PC-3 (cell line): ENCODE data around the gene ARHGAP19. TPM values are rescaled to one million over a fixed set of nuclear protein-coding genes. Genes with fewer than 3 reads are reported as not detected.

Source experiments
- ATAC-seq: fragments of 200-7000 bp; cut with Tn5 transposase; 2 replicates; pipeline ENCODE4 v1.9.1; 2020; ENCODE audit warnings: mild to moderate bottlenecking, moderate library complexity
- BruUV-seq: library from RNA; stranded (reverse); fragments of 400-500 nt; replicated peaks from 2 replicates; lab custom pipeline; 2021; lab: Mats Ljungman, UMichigan
- CTCF ChIA-PET: fragments of 300-600 bp; sonication (Branson Sonifier 250); formaldehyde crosslinking; loops from one replicate; lab custom pipeline; 2022; ENCODE audit warnings: antibody characterized with exemption; lab: Charles Lee
- POLR2A ChIA-PET: fragments of 300-600 bp; sonication (Branson Sonifier 250); formaldehyde crosslinking; loops from one replicate; lab custom pipeline; 2022; ENCODE audit warnings: antibody characterized with exemption; ENCODE audit not compliant: unreplicated experiment; lab: Charles Lee
- DNase-seq: peaks from one replicate; pipeline ENCODE4 v3.0.0-alpha.2; 2015
- H2AFZ ChIP-seq: fragments of 300-600 bp; sonication (generic); 2 replicates; pipeline ENCODE4 v1.6.0; 2016; ENCODE audit warnings: antibody characterized with exemption, low read length
- H3F3A ChIP-seq: fragments of 300-600 bp; sonication (generic); one replicate; pipeline ENCODE4 v1.6.0; 2017; ENCODE audit warnings: antibody characterized with exemption, low read length, control low read depth, mild to moderate bottlenecking; ENCODE audit not compliant: unreplicated experiment
- H3K27ac ChIP-seq: fragments of 300-600 bp; sonication (generic); 2 replicates; pipeline ENCODE4 v1.5.1; 2016; ENCODE audit warnings: mild to moderate bottlenecking, low read length
- H3K27me3 ChIP-seq: fragments of 300-600 bp; sonication (generic); 2 replicates; pipeline ENCODE4 v1.6.1; 2016; ENCODE audit warnings: low read length, mixed read lengths
- H3K36me3 ChIP-seq: fragments of 300-600 bp; sonication (generic); 2 replicates; pipeline ENCODE4 v1.6.1; 2016; ENCODE audit warnings: low read depth, mixed run types, low read length, mixed read lengths
- H3K4me1 ChIP-seq: fragments of 300-600 bp; sonication (generic); 2 replicates; pipeline ENCODE4 v1.5.1; 2016; ENCODE audit warnings: low read length; ENCODE audit not compliant: insufficient read depth
- H3K4me2 ChIP-seq: fragments of 300-600 bp; sonication (generic); 2 replicates; pipeline ENCODE4 v1.6.0; 2016; ENCODE audit warnings: low read length
- H3K4me3 ChIP-seq: fragments of 300-600 bp; sonication (generic); 2 replicates; pipeline ENCODE4 v1.5.1; 2016; ENCODE audit warnings: mild to moderate bottlenecking, low read length, mixed read lengths
- H3K79me2 ChIP-seq: fragments of 300-600 bp; sonication (generic); 2 replicates; pipeline ENCODE4 v1.6.1; 2017; ENCODE audit warnings: low read length, mixed read lengths
- H3K9ac ChIP-seq: fragments of 300-600 bp; sonication (generic); 2 replicates; pipeline ENCODE4 v1.6.0; 2016; ENCODE audit warnings: mild to moderate bottlenecking, low read length
- H3K9me2 ChIP-seq: fragments of 300-600 bp; sonication (generic); replicated peaks from 2 replicates; pipeline ENCODE4 v1.6.1; 2016; ENCODE audit warnings: mixed run types, low read length, mixed read lengths
- H3K9me3 ChIP-seq: fragments of 300-600 bp; sonication (generic); 2 replicates; pipeline ENCODE4 v1.6.1; 2016; ENCODE audit warnings: low read length, mixed read lengths
- H4K20me1 ChIP-seq: fragments of 300-600 bp; sonication (generic); 2 replicates; pipeline ENCODE4 v1.6.1; 2016; ENCODE audit warnings: low read length, mixed read lengths
- CTCF ChIP-seq: fragments of 300-600 bp; sonication (generic); conservative IDR thresholded peaks from 2 replicates; pipeline ENCODE4 v1.5.1; 2017; ENCODE audit warnings: antibody characterized with exemption, low read depth, mild to moderate bottlenecking, low read length
- EZH2 ChIP-seq: fragments of 300-600 bp; sonication (generic); IDR thresholded peaks from one replicate; pipeline ENCODE4 v1.6.1; 2017; ENCODE audit warnings: antibody characterized with exemption, mild to moderate bottlenecking, low read length; ENCODE audit not compliant: unreplicated experiment
- EZH2phosphoT487 ChIP-seq: fragments of 300-600 bp; sonication (generic); IDR thresholded peaks from 2 replicates; pipeline ENCODE4 v1.6.1; 2018; ENCODE audit warnings: mild to moderate bottlenecking, antibody characterized with exemption, low read length, borderline replicate concordance
- intact Hi-C: fragments of 100-400 bp; cut with micrococcal nuclease; formaldehyde crosslinking; loops from 2 replicates; pipeline ENCODE4 v1.9.0; 2023
- total RNA-seq: library from RNA; depleted of rRNA; stranded (reverse); fragments of >200 nt; gene quantifications from 2 replicates; pipeline ENCODE4 v1.2.3, GENCODE V29; 2014

ARHGAP19 gene
- total RNA-seq, 1 experiment from 2014 or later = 9.8 TPM

- no peaks in the 10 kb centered on the region for H3K9me2 ChIP-seq
- H3F3A ChIP-seq = no peaks in the 10 kb centered on the region
- DNase-seq (no peak), ATAC-seq (peak; percentile 11; the same call in 1 of the 2 replicates)
- intact Hi-C loops = no loop called here
- no peak overlapping the region for H3K9ac ChIP-seq
- ChIA-PET POLR2A (interaction anchor here (0.7 kb wide), 1 partner anchor 22 kb away, joined by 3 read pairs; no protein-coding TSS in a partner anchor), CTCF (no interaction called here)
- H3K4me1 ChIP-seq = peaks cover 26% of the 10 kb centered on the region
- H3K9me3 ChIP-seq = no peaks in the 10 kb centered on the region
- no TSS peak for BruUV-seq
- peaks cover 43% of the 10 kb centered on the region for H3K79me2 ChIP-seq
- no peak overlapping the region for H3K4me3 ChIP-seq
- peak overlapping the region; percentile 39 for H3K4me2 ChIP-seq
- no peak overlapping the region for H2AFZ ChIP-seq
- 0 out of 2 replicates have a peak, but pooled peaks cover 6% of the 10 kb centered on the region for H4K20me1 ChIP-seq
- no peaks in the 10 kb centered on the region for H3K36me3 ChIP-seq
- H3K27me3 ChIP-seq = no peaks in the 10 kb centered on the region
- H3K27ac ChIP-seq = 0 out of 2 replicates have a peak overlapping the region, but pooled peaks have one; percentile 5
- TF ChIP-seq CTCF = no peak
- no peak for TF ChIP-seq EZH2phosphoT487
- TF ChIP-seq EZH2 = no peak
Observed at GRCh38 chr10:97328646-97329453, 36.4 kb upstream of the ARHGAP19 start.

- 0 out of 2 replicates have a peak overlapping the region, but pooled peaks have one; percentile 22 for H3K27ac ChIP-seq
- no peaks in the 10 kb centered on the region for H3K36me3 ChIP-seq
- ATAC-seq (peak; percentile 78), DNase-seq (peak; percentile 66)
- H3K4me3 ChIP-seq = no peak overlapping the region
- 0 out of 2 replicates have a peak, but pooled peaks cover 6% of the 10 kb centered on the region for H4K20me1 ChIP-seq
- H3K4me2 ChIP-seq = peak overlapping the region; percentile 27; the same call in 1 of the 2 replicates
- intact Hi-C loops = no loop called here
- H3F3A ChIP-seq = no peaks in the 10 kb centered on the region
- no peaks in the 10 kb centered on the region for H3K9me3 ChIP-seq
- ChIA-PET CTCF (interaction anchor here (0.6 kb wide), 1 partner anchor 38 kb away, joined by 4 read pairs; no protein-coding TSS in a partner anchor), POLR2A (no interaction called here)
- no peaks in the 10 kb centered on the region for H3K9me2 ChIP-seq
- H3K79me2 ChIP-seq = peaks cover 31% of the 10 kb centered on the region
- no peak overlapping the region for H2AFZ ChIP-seq
- TF ChIP-seq EZH2 (no peak), CTCF (no peak), EZH2phosphoT487 (no peak)
- no peaks in the 10 kb centered on the region for H3K27me3 ChIP-seq
- peaks cover 26% of the 10 kb centered on the region for H3K4me1 ChIP-seq
- BruUV-seq = no TSS peak
- H3K9ac ChIP-seq = no peak overlapping the region
Observed at GRCh38 chr10:97327348-97328294, 35.2 kb upstream of the ARHGAP19 start.
